ENCODE results near the gene MYO10.

Gene MYO10

GRCh38 chr5:16914584-16914983, 21.5 kb downstream of the MYO10 start:
- no peak overlapping the region for H3K4me3 ChIP-seq (ENCODE audit: low read depth, low read length)
- no peaks in the 10 kb centered on the region for H3K4me1 ChIP-seq
- no peaks in the 10 kb centered on the region for H3K9me3 ChIP-seq (ENCODE audit: control insufficient read depth, low read length)
- no peaks in the 10 kb centered on the region for H3K79me2 ChIP-seq
- H3K9ac ChIP-seq: no peak overlapping the region
- H3K4me2 ChIP-seq (ENCODE audit: low read length): no peak overlapping the region
- no peak overlapping the region for H3K27ac ChIP-seq
- TF ChIP-seq CTCF (IDR thresholded peaks at IDR 0.05): no peak
- no peaks in the 10 kb centered on the region for H3K27me3 ChIP-seq (ENCODE audit: control insufficient read depth, insufficient read depth, low read length)
- no peak overlapping the region for H2AFZ ChIP-seq
- no peaks in the 10 kb centered on the region for H3K36me3 ChIP-seq (ENCODE audit: control insufficient read depth, insufficient read depth, low read length)

GRCh38 chr5:16914108-16914435, 22.0 kb downstream of the MYO10 start:
- Histone ChIP-seq H3K9ac (no peak overlapping the region), H2AFZ (no peak overlapping the region), H3K27ac (no peak overlapping the region), H3K4me3 (ENCODE audit: low read depth, low read length) (no peak overlapping the region), H3K36me3 (ENCODE audit: control insufficient read depth, insufficient read depth, low read length) (no peaks in the 10 kb centered on the region), H3K79me2 (no peaks in the 10 kb centered on the region), H3K4me2 (ENCODE audit: low read length) (no peak overlapping the region), H3K27me3 (ENCODE audit: control insufficient read depth, insufficient read depth, low read length) (no peaks in the 10 kb centered on the region), H3K9me3 (ENCODE audit: control insufficient read depth, low read length) (no peaks in the 10 kb centered on the region), H3K4me1 (no peaks in the 10 kb centered on the region)
- no peak for TF ChIP-seq CTCF (IDR thresholded peaks at IDR 0.05)

- no peak overlapping the region for H2AFZ ChIP-seq
- H3K4me3 ChIP-seq (ENCODE audit: low read depth, low read length): no peak overlapping the region
Measured at GRCh38 chr5:16913187-16914107, 22.6 kb downstream of the MYO10 start.

GRCh38 chr5:16912080-16912479, 24.0 kb downstream of the MYO10 start:
- no peak overlapping the region for H3K4me3 ChIP-seq (ENCODE audit: low read depth, low read length)
- H3K9ac ChIP-seq: no peak overlapping the region
- no peak overlapping the region for H2AFZ ChIP-seq
- H3K36me3 ChIP-seq (ENCODE audit: control insufficient read depth, insufficient read depth, low read length): no peaks in the 10 kb centered on the region
- H3K27me3 ChIP-seq (ENCODE audit: control insufficient read depth, insufficient read depth, low read length): no peaks in the 10 kb centered on the region
- no peak overlapping the region for H3K27ac ChIP-seq
- TF ChIP-seq CTCF (IDR thresholded peaks at IDR 0.05): no peak
- H3K79me2 ChIP-seq: no peaks in the 10 kb centered on the region
- H3K4me1 ChIP-seq: no peaks in the 10 kb centered on the region
- H3K9me3 ChIP-seq (ENCODE audit: control insufficient read depth, low read length): no peaks in the 10 kb centered on the region
- H3K4me2 ChIP-seq (ENCODE audit: low read length): no peak overlapping the region

More at GRCh38 chr5:16913187-16914107, 22.6 kb downstream of the MYO10 start:
- Histone ChIP-seq H3K27me3 (ENCODE audit: control insufficient read depth, insufficient read depth, low read length) (no peaks in the 10 kb centered on the region), H3K9ac (no peak overlapping the region), H3K79me2 (no peaks in the 10 kb centered on the region), H3K36me3 (ENCODE audit: control insufficient read depth, insufficient read depth, low read length) (no peaks in the 10 kb centered on the region), H3K27ac (no peak overlapping the region), H3K4me1 (no peaks in the 10 kb centered on the region), H3K4me2 (ENCODE audit: low read length) (no peak overlapping the region), H3K9me3 (ENCODE audit: control insufficient read depth, low read length) (no peaks in the 10 kb centered on the region)
- no peak for TF ChIP-seq CTCF (IDR thresholded peaks at IDR 0.05)

GRCh38 chr5:16909464-16909863, 26.6 kb downstream of the MYO10 start:
- no peak for TF ChIP-seq CTCF (IDR thresholded peaks at IDR 0.05)
- no peaks in the 10 kb centered on the region for H3K36me3 ChIP-seq (ENCODE audit: control insufficient read depth, insufficient read depth, low read length)

More at GRCh38 chr5:16909464-16909863, 26.6 kb downstream of the MYO10 start:
- H3K9ac ChIP-seq: no peak overlapping the region
- no peaks in the 10 kb centered on the region for H3K9me3 ChIP-seq (ENCODE audit: control insufficient read depth, low read length)
- no peaks in the 10 kb centered on the region for H3K4me1 ChIP-seq
- no peak overlapping the region for H3K4me3 ChIP-seq (ENCODE audit: low read depth, low read length)
- H3K79me2 ChIP-seq: no peaks in the 10 kb centered on the region
- no peak overlapping the region for H3K27ac ChIP-seq
- no peak overlapping the region for H3K4me2 ChIP-seq (ENCODE audit: low read length)
- H2AFZ ChIP-seq: no peak overlapping the region
- no peaks in the 10 kb centered on the region for H3K27me3 ChIP-seq (ENCODE audit: control insufficient read depth, insufficient read depth, low read length)
